ENCODE measurements around the gene NMT1. TPM values are rescaled to one million over a fixed set of nuclear protein-coding genes. Genes with fewer than 3 reads are reported as not detected.

The NMT1 gene
- total and polyA plus RNA-seq, 2 of the 13 experiments (the other 11 are each of a cell fraction or from before 2014, with no cell fraction given): 75.7 to 142 TPM

- no peak for TF ChIP-seq GFI1 (CRISPR knock-in tag; IDR thresholded peaks at IDR 0.05; ENCODE audit: borderline replicate concordance)
- no peak for TF ChIP-seq ZNF772 (CRISPR knock-in tag; IDR thresholded peaks at IDR 0.05)
- TF ChIP-seq PLSCR1 (CRISPR knock-in tag; IDR thresholded peaks at IDR 0.05; ENCODE audit: borderline replicate concordance): peak; percentile 52; the same call in 1 of the 2 replicates
- 0 out of 2 replicates have a peak, but pooled peaks have one; percentile 67 for TF ChIP-seq XBP1 (CRISPR knock-in tag; IDR thresholded peaks at IDR 0.05)
- no peak; the same call in 1 of the 2 replicates for TF ChIP-seq ZBED4 (CRISPR knock-in tag; IDR thresholded peaks at IDR 0.05; ENCODE audit: borderline replicate concordance)
- no peak for TF ChIP-seq ZNF574 (CRISPR knock-in tag; IDR thresholded peaks at IDR 0.05)
- no peak for TF ChIP-seq MAX (IDR thresholded peaks at IDR 0.05)
- TF ChIP-seq ZHX2 (IDR thresholded peaks at IDR 0.05; ENCODE audit: low read depth): no peak
- TF ChIP-seq ZHX2 (CRISPR knock-in tag; IDR thresholded peaks at IDR 0.05; ENCODE audit: borderline replicate concordance): no peak
- no peak for TF ChIP-seq NFIC (IDR thresholded peaks at IDR 0.05; ENCODE audit: low read length)
- TF ChIP-seq TOPORS (CRISPR knock-in tag; IDR thresholded peaks at IDR 0.05): no peak
- TF ChIP-seq ZNF263 (CRISPR knock-in tag; IDR thresholded peaks at IDR 0.05): 0 out of 2 replicates have a peak, but pooled peaks have one; percentile 41
- TF ChIP-seq TGIF2 (CRISPR knock-in tag; IDR thresholded peaks at IDR 0.05): no peak
- TF ChIP-seq ZKSCAN5 (CRISPR knock-in tag; IDR thresholded peaks at IDR 0.05): no peak
- TF ChIP-seq HOXA3 (CRISPR knock-in tag; IDR thresholded peaks at IDR 0.05): no peak
Observed at GRCh38 chr17:45060382-45060796, 728 bp upstream of the NMT1 start (continued).

Data from HepG2 (cell line).